ENCODE data around the gene S100A14. TPM values are rescaled to one million over a fixed set of nuclear protein-coding genes. Genes with fewer than 3 reads are reported as not detected.
A peak's percentile ranks its signal among the peaks of the same experiment; 100 is the strongest.

Gene S100A14
- total RNA-seq, 1 donor from 2014 or later: 43.8 TPM

DNA sequence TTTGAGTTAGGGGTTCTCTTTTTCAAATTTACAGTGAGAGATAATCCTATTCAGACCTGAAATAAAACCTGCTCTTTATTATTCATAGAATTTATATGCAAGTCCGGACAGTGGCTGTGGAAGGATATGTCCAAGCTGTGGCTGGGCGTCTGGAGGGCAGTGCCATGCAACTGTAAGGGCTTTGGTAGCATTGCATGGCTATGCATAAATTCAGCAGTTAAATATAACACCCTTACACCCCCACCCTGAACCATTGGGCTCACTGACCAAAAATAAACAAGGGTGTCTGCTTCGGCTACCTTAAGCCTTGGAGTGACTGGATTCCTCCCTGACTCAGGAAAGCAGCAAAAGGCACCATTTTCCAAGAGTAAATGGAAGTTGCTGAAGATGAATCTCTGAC lies 23.2 kb upstream of the S100A14 start:
- TF ChIP-seq, protein P1, sequence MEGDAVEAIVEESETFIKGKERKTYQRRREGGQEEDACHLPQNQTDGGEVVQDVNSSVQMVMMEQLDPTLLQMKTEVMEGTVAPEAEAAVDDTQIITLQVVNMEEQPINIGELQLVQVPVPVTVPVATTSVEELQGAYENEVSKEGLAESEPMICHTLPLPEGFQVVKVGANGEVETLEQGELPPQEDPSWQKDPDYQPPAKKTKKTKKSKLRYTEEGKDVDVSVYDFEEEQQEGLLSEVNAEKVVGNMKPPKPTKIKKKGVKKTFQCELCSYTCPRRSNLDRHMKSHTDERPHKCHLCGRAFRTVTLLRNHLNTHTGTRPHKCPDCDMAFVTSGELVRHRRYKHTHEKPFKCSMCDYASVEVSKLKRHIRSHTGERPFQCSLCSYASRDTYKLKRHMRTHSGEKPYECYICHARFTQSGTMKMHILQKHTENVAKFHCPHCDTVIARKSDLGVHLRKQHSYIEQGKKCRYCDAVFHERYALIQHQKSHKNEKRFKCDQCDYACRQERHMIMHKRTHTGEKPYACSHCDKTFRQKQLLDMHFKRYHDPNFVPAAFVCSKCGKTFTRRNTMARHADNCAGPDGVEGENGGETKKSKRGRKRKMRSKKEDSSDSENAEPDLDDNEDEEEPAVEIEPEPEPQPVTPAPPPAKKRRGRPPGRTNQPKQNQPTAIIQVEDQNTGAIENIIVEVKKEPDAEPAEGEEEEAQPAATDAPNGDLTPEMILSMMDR (conservative IDR thresholded peaks at IDR 0.05; ENCODE audit: low read depth, low read length): no peak
- no peak for DNase-seq (ENCODE audit: low read depth)
- no peak overlapping the region for H3K4me3 ChIP-seq (ENCODE audit: low read depth, low read length)

- no peak for DNase-seq (ENCODE audit: low read depth)
- no peak overlapping the region for H3K4me3 ChIP-seq (ENCODE audit: low read depth, low read length)
- TF ChIP-seq, protein P1 (conservative IDR thresholded peaks at IDR 0.05; ENCODE audit: low read depth, low read length): no peak
Measured at GRCh38 chr1:153638261-153638660, 22.1 kb upstream of the S100A14 start.

DNA sequence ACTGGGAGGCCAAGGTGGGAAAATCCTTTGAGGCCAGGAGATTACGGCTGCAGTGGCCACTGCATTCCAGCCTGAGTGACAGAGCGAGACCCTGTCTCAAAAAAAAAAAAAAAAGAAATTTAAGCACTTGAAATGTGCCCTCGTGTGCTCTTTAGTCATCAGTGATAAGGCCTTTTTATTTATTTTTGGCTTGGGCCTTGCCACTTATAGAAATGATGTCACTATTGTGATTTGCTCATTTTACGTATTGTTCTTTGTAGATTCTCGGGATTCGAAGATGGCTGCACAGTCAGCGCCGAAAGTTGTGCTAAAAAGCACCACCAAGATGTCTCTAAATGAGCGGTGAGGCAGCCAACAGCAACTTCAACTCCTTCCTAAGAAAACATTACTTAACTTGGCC lies 20.2 kb upstream of the S100A14 start:
- no peak for DNase-seq (ENCODE audit: low read depth)
- TF ChIP-seq, protein P1 (conservative IDR thresholded peaks at IDR 0.05; ENCODE audit: low read depth, low read length): no peak
- H3K4me3 ChIP-seq (ENCODE audit: low read depth, low read length): no peak overlapping the region

DNA sequence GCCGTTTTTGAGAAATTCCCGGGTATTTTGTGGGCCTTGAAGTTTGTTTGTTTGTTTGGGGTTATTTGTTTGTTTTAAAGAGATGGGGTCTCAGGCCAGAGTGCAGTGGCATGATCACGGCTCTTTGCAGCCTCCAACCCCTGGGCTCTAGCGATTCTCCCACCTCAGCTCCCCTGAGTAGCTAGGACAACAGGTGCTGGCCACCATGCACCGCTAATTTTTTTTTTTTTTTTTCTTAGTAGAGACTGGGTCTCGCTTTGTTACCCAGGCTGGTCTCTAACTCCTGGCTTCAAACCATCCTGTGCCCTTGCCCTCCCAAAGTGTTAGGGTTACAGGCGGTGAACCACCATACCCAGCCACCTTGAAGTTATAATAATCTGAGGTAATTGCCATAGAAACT lies 19.7 kb upstream of the S100A14 start:
- TF ChIP-seq, protein P1 (conservative IDR thresholded peaks at IDR 0.05; ENCODE audit: low read depth, low read length): no peak
- DNase-seq (ENCODE audit: low read depth): no peak
- peak overlapping the region; percentile 97 for H3K4me3 ChIP-seq (ENCODE audit: low read depth, low read length)

GRCh38 chr1:153633754-153634665 lies 17.9 kb upstream of the S100A14 start, which contains the start of gene CHTOP:
Gene CHTOP, plus strand, starts transcription at chr1:153634066. Its CDS starts 2,523 bp downstream, at chr1:153636589.
- DNase-seq (ENCODE audit: low read depth): peak; percentile 86
- H3K4me3 ChIP-seq (ENCODE audit: low read depth, low read length): peak within 1 kb of the TSS; percentile 97
- TF ChIP-seq, protein P1 (conservative IDR thresholded peaks at IDR 0.05; ENCODE audit: low read depth, low read length): no peak

- DNase-seq (ENCODE audit: low read depth): no peak
- TF ChIP-seq, protein P1 (conservative IDR thresholded peaks at IDR 0.05; ENCODE audit: low read depth, low read length): no peak
- peak overlapping the region; percentile 97 for H3K4me3 ChIP-seq (ENCODE audit: low read depth, low read length)
Measured at GRCh38 chr1:153633161-153633753, 17.1 kb upstream of the S100A14 start.

All from epithelial cell of proximal tubule (primary cell).